IMR-90 (cell line): ENCODE results near the gene CRIM1.

Experiments used
- MXI1 ChIP-seq: IDR thresholded peaks from 2 replicates; pipeline ENCODE4 v1.6.1; 2012; ENCODE audit warnings: low read depth, mild to moderate bottlenecking, low read length, moderate library complexity, borderline replicate concordance
- TF ChIP-seq, protein P1 (sequence below): conservative IDR thresholded peaks from 2 replicates; pipeline ENCODE4 v1.5.1; 2012; ENCODE audit warnings: mild to moderate bottlenecking, low read depth, low read length, improper control_type of control experiment

DNA sequence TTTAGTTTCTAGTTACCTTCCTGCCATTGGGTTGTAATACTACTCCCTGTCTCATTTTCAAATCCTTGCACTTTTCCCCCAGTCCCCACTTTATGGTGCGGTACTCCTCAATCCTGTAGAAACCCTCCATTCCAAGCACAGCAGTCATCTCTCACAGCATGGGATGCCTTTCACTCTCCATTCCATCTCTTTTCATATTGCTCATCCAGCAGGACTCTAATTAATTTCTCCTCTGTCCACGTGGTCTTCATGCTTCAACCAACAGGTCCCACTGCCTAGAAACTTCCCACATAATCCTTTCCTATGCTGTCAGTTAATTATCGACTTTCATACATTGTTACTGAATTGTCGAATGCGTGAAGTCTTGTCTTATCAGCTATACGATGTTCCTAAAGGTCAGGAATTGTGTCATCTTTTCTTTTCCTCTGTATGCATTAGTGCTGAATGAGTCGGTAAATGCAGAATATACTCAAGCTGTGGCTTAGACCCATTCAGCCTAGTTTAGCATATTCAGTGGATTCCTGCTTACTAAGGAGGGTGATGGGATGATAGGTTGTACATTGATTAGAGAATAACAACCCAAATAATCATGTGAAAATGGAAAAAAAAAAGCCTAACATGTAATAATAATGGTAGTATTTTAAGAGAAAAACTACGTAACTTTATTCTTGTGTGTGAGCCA, 89.7 kb downstream of the CRIM1 start:
- TF ChIP-seq MXI1 = no peak
- TF ChIP-seq, protein P1, sequence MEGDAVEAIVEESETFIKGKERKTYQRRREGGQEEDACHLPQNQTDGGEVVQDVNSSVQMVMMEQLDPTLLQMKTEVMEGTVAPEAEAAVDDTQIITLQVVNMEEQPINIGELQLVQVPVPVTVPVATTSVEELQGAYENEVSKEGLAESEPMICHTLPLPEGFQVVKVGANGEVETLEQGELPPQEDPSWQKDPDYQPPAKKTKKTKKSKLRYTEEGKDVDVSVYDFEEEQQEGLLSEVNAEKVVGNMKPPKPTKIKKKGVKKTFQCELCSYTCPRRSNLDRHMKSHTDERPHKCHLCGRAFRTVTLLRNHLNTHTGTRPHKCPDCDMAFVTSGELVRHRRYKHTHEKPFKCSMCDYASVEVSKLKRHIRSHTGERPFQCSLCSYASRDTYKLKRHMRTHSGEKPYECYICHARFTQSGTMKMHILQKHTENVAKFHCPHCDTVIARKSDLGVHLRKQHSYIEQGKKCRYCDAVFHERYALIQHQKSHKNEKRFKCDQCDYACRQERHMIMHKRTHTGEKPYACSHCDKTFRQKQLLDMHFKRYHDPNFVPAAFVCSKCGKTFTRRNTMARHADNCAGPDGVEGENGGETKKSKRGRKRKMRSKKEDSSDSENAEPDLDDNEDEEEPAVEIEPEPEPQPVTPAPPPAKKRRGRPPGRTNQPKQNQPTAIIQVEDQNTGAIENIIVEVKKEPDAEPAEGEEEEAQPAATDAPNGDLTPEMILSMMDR = no peak
